Fibroblast of mammary gland (primary cell): Measurements from ENCODE around the gene SYT7.
A peak's percentile ranks its signal among the peaks of the same experiment; 100 is the strongest.

Source experiments
- DNase-seq: peaks from one replicate; pipeline ENCODE4 v3.0.0-alpha.2; 2010; ENCODE audit warnings: low read depth
- H3K4me3 ChIP-seq: 2 replicates; pipeline ENCODE4 v1.5.1; 2011; ENCODE audit warnings: low read depth, mild to moderate bottlenecking, low read length, moderate library complexity; ENCODE audit not compliant: control insufficient read depth
- TF ChIP-seq, protein P1 (sequence below): conservative IDR thresholded peaks from 2 replicates; pipeline ENCODE4 v1.5.1; 2011; ENCODE audit warnings: low read depth, low read length, inconsistent platforms; ENCODE audit not compliant: control insufficient read depth, insufficient read depth

SYT7 gene

DNA sequence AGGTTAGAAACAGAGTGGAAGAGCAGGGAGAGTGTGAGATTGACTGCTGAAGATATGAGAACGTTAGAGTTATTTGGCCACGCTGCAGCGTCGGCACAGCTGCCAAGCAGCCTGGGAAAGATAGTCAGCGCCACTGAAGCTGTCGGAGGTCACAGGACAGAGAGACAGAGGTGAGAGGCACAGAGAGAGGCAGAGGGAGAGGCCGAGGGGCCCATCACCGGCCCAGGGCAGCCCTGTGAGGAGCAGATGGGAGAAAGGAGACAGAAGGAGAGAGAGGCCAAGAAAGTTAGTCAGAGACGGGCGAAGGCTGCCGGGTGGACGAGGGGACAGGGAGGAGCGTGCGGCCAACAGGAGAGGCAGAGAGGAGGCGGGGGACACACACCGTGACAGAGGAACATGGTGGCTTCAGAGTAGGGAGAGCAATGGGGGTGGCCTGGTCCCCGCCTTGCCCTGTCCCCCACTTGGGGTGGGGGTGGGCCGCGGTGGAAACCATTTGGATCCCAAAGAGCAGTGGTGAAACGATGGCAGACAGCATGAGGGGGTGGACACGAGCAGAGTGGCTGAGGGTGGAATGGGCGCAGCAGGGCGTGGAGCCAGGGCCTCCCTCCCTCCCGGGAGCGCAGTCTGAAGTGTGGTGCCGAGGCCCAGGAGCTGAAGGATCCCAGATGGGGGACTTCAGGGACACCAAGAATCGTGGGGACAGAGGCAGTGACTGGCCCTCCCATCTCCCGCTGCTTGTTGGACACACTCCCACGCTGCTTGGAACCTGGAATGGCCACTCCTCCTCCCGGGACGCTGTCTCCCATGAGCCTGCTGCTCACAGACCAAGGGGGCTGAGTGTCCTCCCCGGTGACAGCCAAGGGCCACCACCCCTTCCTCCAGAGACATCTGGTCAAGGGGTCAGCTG is 45.7 kb downstream of the SYT7 start:
- DNase-seq, result no peak
- TF ChIP-seq, protein P1, sequence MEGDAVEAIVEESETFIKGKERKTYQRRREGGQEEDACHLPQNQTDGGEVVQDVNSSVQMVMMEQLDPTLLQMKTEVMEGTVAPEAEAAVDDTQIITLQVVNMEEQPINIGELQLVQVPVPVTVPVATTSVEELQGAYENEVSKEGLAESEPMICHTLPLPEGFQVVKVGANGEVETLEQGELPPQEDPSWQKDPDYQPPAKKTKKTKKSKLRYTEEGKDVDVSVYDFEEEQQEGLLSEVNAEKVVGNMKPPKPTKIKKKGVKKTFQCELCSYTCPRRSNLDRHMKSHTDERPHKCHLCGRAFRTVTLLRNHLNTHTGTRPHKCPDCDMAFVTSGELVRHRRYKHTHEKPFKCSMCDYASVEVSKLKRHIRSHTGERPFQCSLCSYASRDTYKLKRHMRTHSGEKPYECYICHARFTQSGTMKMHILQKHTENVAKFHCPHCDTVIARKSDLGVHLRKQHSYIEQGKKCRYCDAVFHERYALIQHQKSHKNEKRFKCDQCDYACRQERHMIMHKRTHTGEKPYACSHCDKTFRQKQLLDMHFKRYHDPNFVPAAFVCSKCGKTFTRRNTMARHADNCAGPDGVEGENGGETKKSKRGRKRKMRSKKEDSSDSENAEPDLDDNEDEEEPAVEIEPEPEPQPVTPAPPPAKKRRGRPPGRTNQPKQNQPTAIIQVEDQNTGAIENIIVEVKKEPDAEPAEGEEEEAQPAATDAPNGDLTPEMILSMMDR, result no peak
- H3K4me3 ChIP-seq, result no peak overlapping the region

DNA sequence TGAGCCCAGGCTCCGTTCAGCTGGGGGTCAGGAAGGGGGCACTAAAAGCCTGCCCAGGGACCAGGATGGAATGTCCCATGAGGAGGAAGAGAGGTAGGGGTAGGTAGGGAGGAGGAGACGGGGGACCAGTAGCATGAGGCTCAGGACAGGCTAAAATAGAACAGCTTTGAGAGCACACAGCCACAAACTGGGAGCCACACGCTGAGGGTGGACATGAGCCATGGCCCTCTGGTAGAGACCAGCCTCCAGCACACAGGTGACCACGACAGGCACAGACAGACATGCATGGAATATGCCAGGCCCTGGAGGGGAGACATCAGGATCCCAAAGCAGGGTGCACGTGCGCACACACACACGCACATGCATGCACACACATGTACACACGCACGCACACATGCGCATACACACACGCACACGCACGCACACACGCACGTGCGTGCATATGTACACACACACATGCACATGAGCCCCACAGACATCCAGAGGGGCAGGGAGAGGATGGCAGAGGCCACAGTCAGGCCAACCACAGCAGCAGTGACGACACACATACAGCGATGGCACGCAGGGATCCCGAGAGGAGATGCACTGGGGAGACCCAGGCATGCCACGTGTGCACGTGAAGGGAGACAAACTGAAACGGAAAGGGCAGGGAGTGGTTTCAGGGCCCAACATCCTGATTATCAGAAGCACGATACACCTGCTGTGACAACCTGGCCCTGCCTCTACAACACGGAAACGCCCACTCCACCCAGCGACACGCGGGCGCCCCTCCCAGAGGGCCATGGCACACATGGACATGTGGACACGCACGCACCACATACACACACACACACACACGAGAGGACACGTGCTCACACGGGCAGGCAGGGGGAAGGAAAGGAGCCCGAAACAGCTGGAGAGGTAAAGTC is 46.6 kb downstream of the SYT7 start:
- no peak for DNase-seq
- H3K4me3 ChIP-seq, result no peak overlapping the region
- TF ChIP-seq, protein P1, result no peak

DNA sequence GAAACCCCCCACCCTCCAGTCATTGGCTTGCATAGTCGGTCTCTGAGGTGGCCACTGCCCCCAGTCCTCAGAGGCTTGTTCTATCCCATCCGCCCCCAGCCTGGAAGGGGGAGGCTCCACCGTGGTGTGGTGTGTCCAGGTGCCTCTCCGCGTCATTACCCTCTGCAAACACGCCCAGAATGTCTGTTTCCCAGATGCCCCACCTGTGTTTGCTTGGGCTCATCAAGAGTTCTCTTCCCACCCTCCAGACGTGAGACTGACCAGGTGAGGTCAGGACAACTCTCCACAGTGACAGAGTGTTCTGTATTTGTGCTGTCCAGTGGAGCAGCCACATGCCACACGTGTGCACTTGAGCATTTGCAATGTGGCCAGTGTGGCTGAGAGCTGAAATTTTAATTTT is 47.5 kb downstream of the SYT7 start:
- TF ChIP-seq, protein P1, result no peak
- H3K4me3 ChIP-seq, result no peak overlapping the region
- no peak for DNase-seq

DNA sequence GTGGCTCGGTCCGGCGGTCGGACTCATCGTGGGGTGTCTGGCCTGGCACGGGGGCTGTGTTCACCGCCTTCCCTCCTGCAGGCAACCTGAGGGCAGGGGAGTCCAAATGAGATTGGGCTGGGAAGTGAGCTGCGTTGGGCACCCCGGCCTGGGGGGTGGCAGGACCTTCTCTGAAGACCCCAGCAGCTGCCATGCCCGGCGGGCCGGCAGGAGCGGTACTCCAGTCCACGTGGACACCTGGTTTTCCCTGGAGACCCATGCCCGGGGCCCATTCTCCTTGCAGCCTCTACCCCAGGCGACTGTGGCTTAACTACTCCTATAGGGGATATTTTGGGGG is 47.9 kb downstream of the SYT7 start:
- no peak overlapping the region for H3K4me3 ChIP-seq
- DNase-seq, result no peak
- TF ChIP-seq, protein P1, result no peak

DNA sequence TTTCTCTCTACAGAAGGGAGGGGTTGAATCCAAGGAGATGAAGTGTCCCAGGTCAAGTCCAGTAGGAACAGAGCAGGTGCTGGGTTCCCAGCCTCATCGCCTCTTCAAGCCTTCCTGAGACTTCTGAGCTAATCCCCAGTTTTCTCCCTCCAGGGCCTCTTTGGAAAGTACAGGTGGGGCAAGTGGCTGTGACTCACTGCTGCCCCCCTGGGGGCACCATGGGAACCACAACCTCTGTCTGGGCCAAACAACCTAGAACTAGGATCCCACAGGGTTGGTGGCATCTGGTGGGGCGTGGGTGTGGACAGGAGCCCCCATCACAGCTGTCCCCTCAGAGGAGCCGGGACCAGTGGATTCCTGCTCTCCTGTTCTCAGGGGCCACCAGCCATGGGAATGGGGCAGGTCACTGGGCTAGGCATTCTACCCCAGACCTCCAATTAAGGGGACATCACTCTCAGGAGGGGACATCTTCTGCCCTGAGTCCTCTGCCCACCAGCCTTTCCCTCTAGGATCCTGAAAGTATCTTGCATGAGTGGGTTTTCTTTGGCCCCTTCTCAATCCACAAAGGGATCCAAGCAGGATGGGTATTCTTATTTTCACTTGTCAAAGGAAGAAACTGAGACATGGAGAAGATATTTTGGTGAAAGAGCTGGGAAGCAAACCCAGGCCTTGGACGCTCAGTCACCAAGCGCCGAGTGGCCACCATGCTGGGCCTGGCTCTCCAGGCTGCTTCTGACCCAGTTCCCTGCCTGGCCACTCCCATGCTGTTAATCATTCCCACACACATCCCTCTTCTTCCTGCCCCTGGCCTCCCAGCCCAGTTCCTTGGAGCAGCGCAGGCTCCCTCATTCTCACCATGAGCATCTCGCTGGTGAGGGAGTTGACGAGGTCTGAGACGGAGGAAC is 48.5 kb downstream of the SYT7 start:
- TF ChIP-seq, protein P1, result peak; percentile 80
- no peak overlapping the region for H3K4me3 ChIP-seq
- peak; percentile 46 for DNase-seq

DNA sequence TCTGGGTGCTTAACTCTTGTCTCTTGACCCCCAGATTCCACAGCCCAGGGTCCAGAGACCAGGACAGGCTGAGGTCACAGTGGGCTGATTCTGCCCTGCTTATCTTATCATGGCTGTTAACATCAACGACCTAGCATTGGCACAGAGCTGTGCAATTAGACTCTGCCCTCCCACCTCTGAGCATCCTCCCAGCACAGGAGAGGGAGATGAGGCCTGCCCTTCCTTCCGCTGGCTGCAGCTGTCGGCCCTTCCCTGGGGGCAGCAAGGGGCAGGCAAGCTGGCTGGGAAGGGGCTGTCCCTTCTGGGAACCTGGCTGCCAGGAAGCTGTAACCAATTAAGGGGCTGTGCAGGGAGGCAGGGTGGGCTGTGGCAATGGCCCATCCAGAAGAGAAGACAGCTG is 49.8 kb downstream of the SYT7 start:
- TF ChIP-seq, protein P1, result no peak
- H3K4me3 ChIP-seq, result no peak overlapping the region
- no peak for DNase-seq
